HepG2 (cell line): ENCODE results near the gene HCAR1. TPM values are rescaled to one million over a fixed set of nuclear protein-coding genes. Genes with fewer than 3 reads are reported as not detected.

Experiments
- CCAR2 ChIP-seq: fragments of 200-400 bp; formaldehyde crosslinking; optimal IDR thresholded peaks from 2 replicates; pipeline ENCODE3; 2018; ENCODE audit warnings: low read depth, mild to moderate bottlenecking, low read length, moderate library complexity
- FOXM1 ChIP-seq: sonication (generic); formaldehyde crosslinking; IDR thresholded peaks from 2 replicates; pipeline ENCODE4 v1.5.0; 2020; ENCODE audit warnings: missing genetic modification reagents
- ISX ChIP-seq: sonication (generic); formaldehyde crosslinking; conservative IDR thresholded peaks from 2 replicates; pipeline ENCODE4 v1.5.0; 2020; ENCODE audit warnings: missing genetic modification reagents
- MED8 ChIP-seq: sonication (generic); formaldehyde crosslinking; IDR thresholded peaks from 2 replicates; pipeline ENCODE4 v1.8.1; 2023; ENCODE audit warnings: mild to moderate bottlenecking, missing genetic modification reagents; ENCODE audit not compliant: insufficient replicate concordance
- NPAS2 ChIP-seq: sonication (generic); formaldehyde crosslinking; IDR thresholded peaks from 2 replicates; pipeline ENCODE4 v1.8.0; 2022; ENCODE audit warnings: mild to moderate bottlenecking, missing genetic modification reagents, borderline replicate concordance
- PCBP1 ChIP-seq: fragments of 200-400 bp; formaldehyde crosslinking; IDR thresholded peaks from 2 replicates; pipeline ENCODE4 v1.6.1; 2017; ENCODE audit warnings: mild to moderate bottlenecking, low read depth, low read length, borderline replicate concordance
- POLR2A ChIP-seq, 2 experiments: IDR thresholded peaks; 2 replicates each; pipeline ENCODE4 v1.6.1; 2011; ENCODE audit warnings: low read depth in 2 of 2, low read length in 2 of 2, mild to moderate bottlenecking in 1 of 2, moderate library complexity in 1 of 2; ENCODE audit not compliant: insufficient read depth in 1 of 2
- TBP ChIP-seq: sonication (generic); formaldehyde crosslinking; IDR thresholded peaks from 2 replicates; pipeline ENCODE4 v1.5.0; 2020; ENCODE audit warnings: missing genetic modification reagents
- ZNF18 ChIP-seq: sonication (generic); formaldehyde crosslinking; IDR thresholded peaks from 2 replicates; pipeline ENCODE4 v1.8.0; 2022; ENCODE audit warnings: mild to moderate bottlenecking, missing genetic modification reagents; ENCODE audit not compliant: insufficient replicate concordance
- ZNF282 ChIP-seq: fragments of 450-650 bp; IDR thresholded peaks from 2 replicates; pipeline ENCODE4 v1.6.1; 2018; ENCODE audit not compliant: partially characterized antibody
- polyA plus RNA-seq, 8 experiments: library from polyadenylated mRNA; depleted of rRNA in 3 of 8; stranded (reverse) in 7 of 8; unstranded in 1 of 8; fragments of >200 nt; fragmentation: Illumina TruSeq in 4 of 8; extraction: Trizol in 4 of 8; gene quantifications; 2 replicates each; pipeline versions ENCODE4 v1.2.1 to v1.2.3, GENCODE V29; 2011 to 2016; ENCODE audit warnings: low read depth in 4 of 8, missing spikeins in 1 of 8, mixed read lengths in 1 of 8; ENCODE audit not compliant: insufficient read depth in 1 of 8
- total RNA-seq, 5 experiments: library from RNA; depleted of rRNA; stranded (reverse); fragments of >200 nt; fragmentation: Illumina TruSeq; extraction: Trizol; gene quantifications; 2 replicates each; pipeline ENCODE4 v1.2.3, GENCODE V29; 2016; ENCODE audit warnings: low read depth in 1 of 5
- TF ChIP-seq, protein P1 (sequence below): sonication (generic); formaldehyde crosslinking; IDR thresholded peaks from 2 replicates; pipeline ENCODE4 v1.9.0; 2021; ENCODE audit warnings: missing genetic modification reagents, mild to moderate bottlenecking, borderline replicate concordance
- TF ChIP-seq, protein P2 (sequence below): sonication (generic); formaldehyde crosslinking; IDR thresholded peaks from 2 replicates; pipeline ENCODE4 v1.4.0; 2020; ENCODE audit warnings: missing genetic modification reagents
- TF ChIP-seq, protein P3 (sequence below): sonication (generic); formaldehyde crosslinking; IDR thresholded peaks from 2 replicates; pipeline ENCODE4 v1.8.0; 2022; ENCODE audit warnings: mild to moderate bottlenecking, missing genetic modification reagents, borderline replicate concordance
- TF ChIP-seq, protein P4 (sequence below): sonication (generic); formaldehyde crosslinking; conservative IDR thresholded peaks from 2 replicates; pipeline ENCODE4 v1.4.0; 2020; ENCODE audit warnings: missing genetic modification reagents

The HCAR1 gene
- total and polyA plus RNA-seq, 2 of the 13 experiments (the other 11 are each of a cell fraction or from before 2014, with no cell fraction given), result 0.53 to 4.4 TPM

GRCh38 chr12:122752464-122753318 lies 22.0 kb upstream of the HCAR1 start, which contains the start of gene DENR (continued):
- TF ChIP-seq, protein P1, sequence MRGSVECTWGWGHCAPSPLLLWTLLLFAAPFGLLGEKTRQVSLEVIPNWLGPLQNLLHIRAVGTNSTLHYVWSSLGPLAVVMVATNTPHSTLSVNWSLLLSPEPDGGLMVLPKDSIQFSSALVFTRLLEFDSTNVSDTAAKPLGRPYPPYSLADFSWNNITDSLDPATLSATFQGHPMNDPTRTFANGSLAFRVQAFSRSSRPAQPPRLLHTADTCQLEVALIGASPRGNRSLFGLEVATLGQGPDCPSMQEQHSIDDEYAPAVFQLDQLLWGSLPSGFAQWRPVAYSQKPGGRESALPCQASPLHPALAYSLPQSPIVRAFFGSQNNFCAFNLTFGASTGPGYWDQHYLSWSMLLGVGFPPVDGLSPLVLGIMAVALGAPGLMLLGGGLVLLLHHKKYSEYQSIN (CRISPR knock-in tag), result no peak
- TF ChIP-seq PCBP1 (no peak), MED8 (no peak), ZNF282 (peak; percentile 98), TBP (peak; percentile 47; the same call in 1 of the 2 replicates), FOXM1 (CRISPR knock-in tag) (no peak), ZNF18 (CRISPR knock-in tag) (no peak), POLR2A (IDR thresholded peaks at IDR 0.05; ENCODE audit: insufficient read depth in 1 of 2, low read depth in 2 of 2, low read length in 2 of 2) (peak; percentile 84 to 92), CCAR2 (peak; percentile 7), ISX (CRISPR knock-in tag) (no peak; the same call in 1 of the 2 replicates), NPAS2 (CRISPR knock-in tag) (no peak)
- TF ChIP-seq, protein P2, sequence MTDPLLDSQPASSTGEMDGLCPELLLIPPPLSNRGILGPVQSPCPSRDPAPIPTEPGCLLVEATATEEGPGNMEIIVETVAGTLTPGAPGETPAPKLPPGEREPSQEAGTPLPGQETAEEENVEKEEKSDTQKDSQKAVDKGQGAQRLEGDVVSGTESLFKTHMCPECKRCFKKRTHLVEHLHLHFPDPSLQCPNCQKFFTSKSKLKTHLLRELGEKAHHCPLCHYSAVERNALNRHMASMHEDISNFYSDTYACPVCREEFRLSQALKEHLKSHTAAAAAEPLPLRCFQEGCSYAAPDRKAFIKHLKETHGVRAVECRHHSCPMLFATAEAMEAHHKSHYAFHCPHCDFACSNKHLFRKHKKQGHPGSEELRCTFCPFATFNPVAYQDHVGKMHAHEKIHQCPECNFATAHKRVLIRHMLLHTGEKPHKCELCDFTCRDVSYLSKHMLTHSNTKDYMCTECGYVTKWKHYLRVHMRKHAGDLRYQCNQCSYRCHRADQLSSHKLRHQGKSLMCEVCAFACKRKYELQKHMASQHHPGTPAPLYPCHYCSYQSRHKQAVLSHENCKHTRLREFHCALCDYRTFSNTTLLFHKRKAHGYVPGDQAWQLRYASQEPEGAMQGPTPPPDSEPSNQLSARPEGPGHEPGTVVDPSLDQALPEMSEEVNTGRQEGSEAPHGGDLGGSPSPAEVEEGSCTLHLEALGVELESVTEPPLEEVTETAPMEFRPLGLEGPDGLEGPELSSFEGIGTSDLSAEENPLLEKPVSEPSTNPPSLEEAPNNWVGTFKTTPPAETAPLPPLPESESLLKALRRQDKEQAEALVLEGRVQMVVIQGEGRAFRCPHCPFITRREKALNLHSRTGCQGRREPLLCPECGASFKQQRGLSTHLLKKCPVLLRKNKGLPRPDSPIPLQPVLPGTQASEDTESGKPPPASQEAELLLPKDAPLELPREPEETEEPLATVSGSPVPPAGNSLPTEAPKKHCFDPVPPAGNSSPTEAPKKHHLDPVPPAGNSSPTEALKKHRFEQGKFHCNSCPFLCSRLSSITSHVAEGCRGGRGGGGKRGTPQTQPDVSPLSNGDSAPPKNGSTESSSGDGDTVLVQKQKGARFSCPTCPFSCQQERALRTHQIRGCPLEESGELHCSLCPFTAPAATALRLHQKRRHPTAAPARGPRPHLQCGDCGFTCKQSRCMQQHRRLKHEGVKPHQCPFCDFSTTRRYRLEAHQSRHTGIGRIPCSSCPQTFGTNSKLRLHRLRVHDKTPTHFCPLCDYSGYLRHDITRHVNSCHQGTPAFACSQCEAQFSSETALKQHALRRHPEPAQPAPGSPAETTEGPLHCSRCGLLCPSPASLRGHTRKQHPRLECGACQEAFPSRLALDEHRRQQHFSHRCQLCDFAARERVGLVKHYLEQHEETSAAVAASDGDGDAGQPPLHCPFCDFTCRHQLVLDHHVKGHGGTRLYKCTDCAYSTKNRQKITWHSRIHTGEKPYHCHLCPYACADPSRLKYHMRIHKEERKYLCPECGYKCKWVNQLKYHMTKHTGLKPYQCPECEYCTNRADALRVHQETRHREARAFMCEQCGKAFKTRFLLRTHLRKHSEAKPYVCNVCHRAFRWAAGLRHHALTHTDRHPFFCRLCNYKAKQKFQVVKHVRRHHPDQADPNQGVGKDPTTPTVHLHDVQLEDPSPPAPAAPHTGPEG (CRISPR knock-in tag), result no peak
- TF ChIP-seq, protein P3, sequence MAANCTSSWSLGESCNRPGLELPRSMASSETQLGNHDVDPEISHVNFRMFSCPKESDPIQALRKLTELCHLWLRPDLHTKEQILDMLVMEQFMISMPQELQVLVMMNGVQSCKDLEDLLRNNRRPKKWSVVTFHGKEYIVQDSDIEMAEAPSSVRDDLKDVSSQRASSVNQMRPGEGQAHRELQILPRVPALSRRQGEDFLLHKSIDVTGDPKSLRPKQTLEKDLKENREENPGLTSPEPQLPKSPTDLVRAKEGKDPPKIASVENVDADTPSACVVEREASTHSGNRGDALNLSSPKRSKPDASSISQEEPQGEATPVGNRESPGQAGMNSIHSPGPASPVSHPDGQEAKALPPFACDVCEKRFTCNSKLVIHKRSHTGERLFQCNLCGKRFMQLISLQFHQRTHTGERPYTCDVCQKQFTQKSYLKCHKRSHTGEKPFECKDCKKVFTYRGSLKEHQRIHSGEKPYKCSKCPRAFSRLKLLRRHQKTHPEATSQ (CRISPR knock-in tag), result no peak; the same call in 1 of the 2 replicates
- TF ChIP-seq, protein P4, sequence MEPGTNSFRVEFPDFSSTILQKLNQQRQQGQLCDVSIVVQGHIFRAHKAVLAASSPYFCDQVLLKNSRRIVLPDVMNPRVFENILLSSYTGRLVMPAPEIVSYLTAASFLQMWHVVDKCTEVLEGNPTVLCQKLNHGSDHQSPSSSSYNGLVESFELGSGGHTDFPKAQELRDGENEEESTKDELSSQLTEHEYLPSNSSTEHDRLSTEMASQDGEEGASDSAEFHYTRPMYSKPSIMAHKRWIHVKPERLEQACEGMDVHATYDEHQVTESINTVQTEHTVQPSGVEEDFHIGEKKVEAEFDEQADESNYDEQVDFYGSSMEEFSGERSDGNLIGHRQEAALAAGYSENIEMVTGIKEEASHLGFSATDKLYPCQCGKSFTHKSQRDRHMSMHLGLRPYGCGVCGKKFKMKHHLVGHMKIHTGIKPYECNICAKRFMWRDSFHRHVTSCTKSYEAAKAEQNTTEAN (CRISPR knock-in tag), result peak; percentile 59; the same call in 1 of the 2 replicates
